Suprapubic skin (tissue), 4 donors: ENCODE measurements around the gene QKI. TPM values are rescaled to one million over a fixed set of nuclear protein-coding genes. Genes with fewer than 3 reads are reported as not detected.

ENCODE experiments used
- DNase-seq, 2 donors: peaks; one replicate each; pipeline ENCODE4 v3.0.0-alpha.2; 2019; ENCODE audit warnings: low spot score in 2 of 2
- H3K27ac ChIP-seq: fragments of 200-600 bp; sonication (generic); one replicate; pipeline ENCODE4 v1.5.1; 2019
- H3K27me3 ChIP-seq: fragments of 200-600 bp; sonication (generic); one replicate; pipeline ENCODE4 v1.5.1; 2019
- H3K36me3 ChIP-seq: fragments of 200-600 bp; sonication (generic); one replicate; pipeline ENCODE4 v1.5.1; 2019
- H3K4me1 ChIP-seq: fragments of 200-600 bp; sonication (generic); one replicate; pipeline ENCODE4 v1.5.1; 2019
- H3K4me3 ChIP-seq: fragments of 200-600 bp; sonication (generic); one replicate; pipeline ENCODE4 v1.5.1; 2019; ENCODE audit warnings: mild to moderate bottlenecking
- H3K9me3 ChIP-seq: fragments of 200-600 bp; sonication (generic); one replicate; pipeline ENCODE4 v1.5.1; 2019
- EP300 ChIP-seq: sonication (generic); formaldehyde crosslinking; IDR thresholded peaks from one replicate; pipeline ENCODE4 v1.6.1; 2017; ENCODE audit warnings: antibody characterized with exemption
- POLR2A ChIP-seq, 2 donors: fragments of 450-650 bp; IDR thresholded peaks; one replicate each; pipeline ENCODE4 v1.6.1; 2017; ENCODE audit warnings: antibody characterized with exemption in 2 of 2, mild to moderate bottlenecking in 2 of 2, moderate library complexity in 2 of 2
- POLR2AphosphoS5 ChIP-seq, 3 donors: sonication (generic); formaldehyde crosslinking; IDR thresholded peaks; one replicate each; pipeline ENCODE4 v1.6.1; 2017; ENCODE audit warnings: antibody characterized with exemption in 3 of 3
- WGBS: methylation state at CpG from one replicate; pipeline ENCODE4 v1.1.5; 2018; 5-methylcytosine and 5-hydroxymethylcytosine counted together
- total RNA-seq, 4 donors: library from RNA; depleted of rRNA; stranded (reverse); fragments of >200 nt; gene quantifications; one replicate each; pipeline ENCODE4 v1.1.0, GENCODE V29; 2016
- TF ChIP-seq, protein P1 (sequence below), 2 donors: fragments of 200-600 bp in 1 of 2; fragments of 450-650 bp in 1 of 2; sonication (generic) in 1 of 2; IDR thresholded peaks; one replicate each; pipeline ENCODE4 v1.5.1; 2016 to 2019; ENCODE audit warnings: antibody characterized with exemption in 2 of 2, mild to moderate bottlenecking in 1 of 2, moderate library complexity in 1 of 2

Gene QKI
- total RNA-seq, 4 donors from 2014 or later, result 149 to 187 (median 165) TPM

GRCh38 chr6:163406830-163407229 is 7.7 kb upstream of the QKI start:
- Histone ChIP-seq H3K4me3 (no peak overlapping the region), H3K27me3 (no peaks in the 10 kb centered on the region), H3K4me1 (peaks cover 24% of the 10 kb centered on the region), H3K27ac (no peak overlapping the region), H3K36me3 (no peaks in the 10 kb centered on the region), H3K9me3 (no peaks in the 10 kb centered on the region)
- no peak for DNase-seq
- WGBS, result 88% methylated on average over 2 of the region's 2 CpGs
- no peak for TF ChIP-seq POLR2AphosphoS5 (IDR thresholded peaks at IDR 0.05)

- H3K9me3 ChIP-seq, result no peaks in the 10 kb centered on the region
- H3K4me1 ChIP-seq, result peaks cover 31% of the 10 kb centered on the region
- TF ChIP-seq POLR2AphosphoS5 (IDR thresholded peaks at IDR 0.05), result no peak
- TF ChIP-seq EP300, result no peak
- TF ChIP-seq, protein P1, sequence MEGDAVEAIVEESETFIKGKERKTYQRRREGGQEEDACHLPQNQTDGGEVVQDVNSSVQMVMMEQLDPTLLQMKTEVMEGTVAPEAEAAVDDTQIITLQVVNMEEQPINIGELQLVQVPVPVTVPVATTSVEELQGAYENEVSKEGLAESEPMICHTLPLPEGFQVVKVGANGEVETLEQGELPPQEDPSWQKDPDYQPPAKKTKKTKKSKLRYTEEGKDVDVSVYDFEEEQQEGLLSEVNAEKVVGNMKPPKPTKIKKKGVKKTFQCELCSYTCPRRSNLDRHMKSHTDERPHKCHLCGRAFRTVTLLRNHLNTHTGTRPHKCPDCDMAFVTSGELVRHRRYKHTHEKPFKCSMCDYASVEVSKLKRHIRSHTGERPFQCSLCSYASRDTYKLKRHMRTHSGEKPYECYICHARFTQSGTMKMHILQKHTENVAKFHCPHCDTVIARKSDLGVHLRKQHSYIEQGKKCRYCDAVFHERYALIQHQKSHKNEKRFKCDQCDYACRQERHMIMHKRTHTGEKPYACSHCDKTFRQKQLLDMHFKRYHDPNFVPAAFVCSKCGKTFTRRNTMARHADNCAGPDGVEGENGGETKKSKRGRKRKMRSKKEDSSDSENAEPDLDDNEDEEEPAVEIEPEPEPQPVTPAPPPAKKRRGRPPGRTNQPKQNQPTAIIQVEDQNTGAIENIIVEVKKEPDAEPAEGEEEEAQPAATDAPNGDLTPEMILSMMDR (IDR thresholded peaks at IDR 0.05), result no peak
- TF ChIP-seq POLR2A (IDR thresholded peaks at IDR 0.05), result no peak
- no peak overlapping the region for H3K4me3 ChIP-seq
- H3K27ac ChIP-seq, result no peak overlapping the region
- H3K36me3 ChIP-seq, result no peaks in the 10 kb centered on the region
- 94% methylated on average over 9 of the region's 9 CpGs for whole genome bisulfite sequencing
- no peak for DNase-seq
- no peaks in the 10 kb centered on the region for H3K27me3 ChIP-seq
These were observed 6.0 kb upstream of the QKI start for GRCh38 chr6:163408352-163408991.

DNA sequence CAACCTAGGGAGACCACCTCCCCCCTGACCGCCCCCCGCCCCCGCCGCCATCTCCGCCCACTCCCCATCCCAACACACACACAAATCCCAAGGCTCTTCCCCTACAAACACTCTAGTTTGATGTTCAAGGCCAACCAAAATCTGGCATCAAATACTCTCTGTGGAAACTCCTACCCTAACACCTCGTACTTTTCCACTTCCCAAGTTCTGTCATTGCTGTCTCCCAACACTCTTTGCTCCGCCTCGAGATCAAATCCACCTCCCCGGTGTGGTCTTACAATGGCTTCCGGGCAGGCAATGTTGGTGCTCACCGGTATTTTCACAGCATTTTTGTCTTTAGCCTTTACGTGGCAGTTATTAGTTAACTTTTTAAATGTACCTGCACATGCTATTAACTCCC is 4.8 kb upstream of the QKI start:
- Histone ChIP-seq H3K27ac (no peak overlapping the region), H3K27me3 (no peaks in the 10 kb centered on the region), H3K4me1 (peaks cover 26% of the 10 kb centered on the region), H3K4me3 (no peak overlapping the region), H3K9me3 (no peaks in the 10 kb centered on the region), H3K36me3 (no peaks in the 10 kb centered on the region)
- TF ChIP-seq, protein P1 (IDR thresholded peaks at IDR 0.05), result no peak
- TF ChIP-seq POLR2AphosphoS5 (IDR thresholded peaks at IDR 0.05) (no peak), EP300 (no peak), POLR2A (IDR thresholded peaks at IDR 0.05) (no peak)
- WGBS, result 84% methylated on average over 12 of the region's 12 CpGs
- no peak for DNase-seq

GRCh38 chr6:163412341-163412740 is 2.2 kb upstream of the QKI start:
- TF ChIP-seq, protein P1 (IDR thresholded peaks at IDR 0.05), result no peak
- TF ChIP-seq POLR2AphosphoS5 (IDR thresholded peaks at IDR 0.05), result no peak
- TF ChIP-seq EP300, result no peak
- no peak for TF ChIP-seq POLR2A (IDR thresholded peaks at IDR 0.05)
- no peaks in the 10 kb centered on the region for H3K9me3 ChIP-seq
- H3K4me3 ChIP-seq, result peak overlapping the region; percentile 97
- peak overlapping the region; percentile 100 for H3K27ac ChIP-seq
- H3K27me3 ChIP-seq, result no peaks in the 10 kb centered on the region
- H3K4me1 ChIP-seq, result peaks cover 10% of the 10 kb centered on the region
- no peak for DNase-seq
- no peaks in the 10 kb centered on the region for H3K36me3 ChIP-seq
- 22% methylated on average over 1 of the region's 1 CpG for WGBS

GRCh38 chr6:163412801-163413344 is 1.6 kb upstream of the QKI start:
- H3K4me1 ChIP-seq, result peaks cover 15% of the 10 kb centered on the region
- peak overlapping the region; percentile 100 for H3K27ac ChIP-seq
- peak overlapping the region; percentile 97 for H3K4me3 ChIP-seq
- WGBS, result 2% methylated on average over 14 of the region's 14 CpGs
- peak in 1 of 2 donors; percentile 38 for TF ChIP-seq POLR2A (IDR thresholded peaks at IDR 0.05)
- TF ChIP-seq, protein P1 (IDR thresholded peaks at IDR 0.05), result no peak
- H3K9me3 ChIP-seq, result no peaks in the 10 kb centered on the region
- no peaks in the 10 kb centered on the region for H3K27me3 ChIP-seq
- DNase-seq, result no peak
- H3K36me3 ChIP-seq, result no peaks in the 10 kb centered on the region
